Measurements from ENCODE around the gene GUCA2B. TPM values are rescaled to one million over a fixed set of nuclear protein-coding genes. Genes with fewer than 3 reads are reported as not detected.

GUCA2B gene
- total RNA-seq, 4 donors from 2014 or later = not detected

DNA sequence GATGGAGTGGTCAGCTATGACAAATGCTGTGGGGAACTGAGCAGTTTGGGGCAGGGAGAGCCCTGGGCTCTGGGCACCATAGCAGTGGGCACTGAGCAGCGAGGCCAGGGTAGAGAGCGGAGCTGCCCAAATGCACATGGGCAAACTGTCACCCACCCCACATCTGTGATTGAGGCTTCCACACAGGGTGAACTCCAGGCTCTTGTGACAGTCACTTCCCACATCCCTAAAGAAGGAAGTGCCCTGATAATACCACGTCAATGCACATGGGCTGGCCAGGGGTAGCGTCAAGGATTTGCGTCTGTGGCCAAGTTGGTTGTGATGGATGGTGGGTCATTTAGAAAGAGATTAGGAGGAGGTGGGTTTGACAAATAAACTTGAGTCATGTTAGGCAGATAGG is 2.6 kb upstream of the GUCA2B start:
- Histone ChIP-seq H3K4me3 (no peak overlapping the region), H3K27ac (no peak overlapping the region), H3K36me3 (no peaks in the 10 kb centered on the region), H3K9me3 (no peaks in the 10 kb centered on the region), H3K4me1 (no peaks in the 10 kb centered on the region), H3K27me3 (peaks cover 0 to 6% of the 10 kb centered on the region in 2 donors)
- TF ChIP-seq, protein P1, sequence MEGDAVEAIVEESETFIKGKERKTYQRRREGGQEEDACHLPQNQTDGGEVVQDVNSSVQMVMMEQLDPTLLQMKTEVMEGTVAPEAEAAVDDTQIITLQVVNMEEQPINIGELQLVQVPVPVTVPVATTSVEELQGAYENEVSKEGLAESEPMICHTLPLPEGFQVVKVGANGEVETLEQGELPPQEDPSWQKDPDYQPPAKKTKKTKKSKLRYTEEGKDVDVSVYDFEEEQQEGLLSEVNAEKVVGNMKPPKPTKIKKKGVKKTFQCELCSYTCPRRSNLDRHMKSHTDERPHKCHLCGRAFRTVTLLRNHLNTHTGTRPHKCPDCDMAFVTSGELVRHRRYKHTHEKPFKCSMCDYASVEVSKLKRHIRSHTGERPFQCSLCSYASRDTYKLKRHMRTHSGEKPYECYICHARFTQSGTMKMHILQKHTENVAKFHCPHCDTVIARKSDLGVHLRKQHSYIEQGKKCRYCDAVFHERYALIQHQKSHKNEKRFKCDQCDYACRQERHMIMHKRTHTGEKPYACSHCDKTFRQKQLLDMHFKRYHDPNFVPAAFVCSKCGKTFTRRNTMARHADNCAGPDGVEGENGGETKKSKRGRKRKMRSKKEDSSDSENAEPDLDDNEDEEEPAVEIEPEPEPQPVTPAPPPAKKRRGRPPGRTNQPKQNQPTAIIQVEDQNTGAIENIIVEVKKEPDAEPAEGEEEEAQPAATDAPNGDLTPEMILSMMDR (IDR thresholded peaks at IDR 0.05) = no peak
- TF ChIP-seq POLR2A (IDR thresholded peaks at IDR 0.05) = no peak
- intact Hi-C loops (cut with DNase I; ENCODE audit: low total_unique reads) = no loop called here
- DNase-seq = no peak

DNA sequence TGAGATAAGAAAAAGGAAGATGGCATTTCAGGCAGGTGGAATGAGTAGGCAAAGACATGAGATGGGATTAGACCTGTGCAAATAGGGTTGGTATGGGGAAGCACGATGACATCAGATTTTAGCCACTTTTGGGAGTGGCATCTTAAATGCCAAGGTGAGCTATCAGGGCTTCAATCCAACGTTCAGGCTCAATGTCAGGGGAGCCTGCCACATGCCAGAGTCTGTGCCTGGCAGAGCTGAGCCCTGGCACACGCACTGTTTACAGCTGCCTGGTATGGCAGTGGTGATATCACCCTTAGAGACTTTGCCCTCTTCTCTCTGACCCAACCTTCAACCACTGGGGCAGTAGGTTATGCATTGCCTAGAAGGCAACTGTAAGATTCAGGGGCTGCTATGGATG is 1.1 kb upstream of the GUCA2B start:
- TF ChIP-seq, protein P1 (IDR thresholded peaks at IDR 0.05) = no peak
- no peak for TF ChIP-seq POLR2A (IDR thresholded peaks at IDR 0.05)
- no peaks in the 10 kb centered on the region for H3K4me1 ChIP-seq
- no peak overlapping the region for H3K4me3 ChIP-seq
- H3K36me3 ChIP-seq = no peaks in the 10 kb centered on the region
- no peak for DNase-seq
- intact Hi-C loops (cut with DNase I; ENCODE audit: low total_unique reads) = no loop called here
- no peak overlapping the region for H3K27ac ChIP-seq
- no peaks in the 10 kb centered on the region for H3K9me3 ChIP-seq
- H3K27me3 ChIP-seq = peaks cover 0 to under 1% of the 10 kb centered on the region in 2 donors

DNA sequence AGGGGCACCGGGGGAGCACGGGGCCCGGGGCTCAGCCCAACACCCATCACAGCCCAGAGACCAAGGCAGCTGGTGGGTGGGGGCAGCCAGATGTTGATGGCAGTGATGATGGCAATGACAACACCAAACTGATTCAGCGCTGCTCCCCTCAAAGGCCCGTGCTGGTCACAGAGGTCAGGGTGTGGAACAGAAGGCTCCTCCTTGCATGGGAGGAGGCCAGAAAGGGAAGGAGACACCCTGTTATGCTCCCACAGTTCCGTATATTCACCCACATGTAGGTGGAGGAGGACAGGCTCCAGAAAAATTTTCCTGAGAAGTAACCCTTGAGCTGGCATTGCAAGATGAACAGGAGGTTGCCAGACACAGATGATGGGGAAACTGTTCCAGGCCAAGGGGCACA is 414 bp downstream of the GUCA2B start:
- Histone ChIP-seq H3K36me3 (no peaks in the 10 kb centered on the region), H3K4me1 (no peaks in the 10 kb centered on the region), H3K4me3 (no peak overlapping the region), H3K9me3 (no peaks in the 10 kb centered on the region), H3K27me3 (no peaks in the 10 kb centered on the region), H3K27ac (no peak overlapping the region)
- no peak for TF ChIP-seq POLR2A (IDR thresholded peaks at IDR 0.05)
- TF ChIP-seq, protein P1 (IDR thresholded peaks at IDR 0.05) = no peak
- DNase-seq = no peak
- intact Hi-C loops (cut with DNase I; ENCODE audit: low total_unique reads) = no loop called here

DNA sequence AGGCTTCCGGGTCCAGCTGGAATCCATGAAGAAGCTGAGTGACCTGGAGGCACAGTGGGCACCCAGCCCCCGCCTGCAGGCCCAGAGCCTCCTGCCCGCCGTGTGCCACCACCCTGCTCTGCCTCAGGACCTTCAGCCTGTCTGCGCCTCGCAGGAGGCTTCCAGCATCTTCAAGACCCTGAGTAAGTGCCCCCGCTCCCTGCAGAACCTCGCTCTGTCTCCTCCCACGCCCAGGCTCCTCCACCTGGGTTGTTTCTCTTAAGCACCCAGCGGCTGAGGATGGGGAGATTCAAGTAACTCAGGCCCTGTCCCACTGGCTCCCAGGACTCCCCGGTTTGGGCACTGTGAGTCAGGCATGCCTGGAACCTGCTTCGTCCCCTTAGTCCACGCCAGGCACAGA is 1.5 kb downstream of the GUCA2B start:
- DNase-seq = no peak
- Histone ChIP-seq H3K4me3 (no peak overlapping the region), H3K9me3 (no peaks in the 10 kb centered on the region), H3K36me3 (no peaks in the 10 kb centered on the region), H3K27me3 (no peaks in the 10 kb centered on the region), H3K27ac (no peak overlapping the region), H3K4me1 (no peaks in the 10 kb centered on the region)
- no peak for TF ChIP-seq POLR2A (IDR thresholded peaks at IDR 0.05)
- TF ChIP-seq, protein P1 (IDR thresholded peaks at IDR 0.05) = no peak
- intact Hi-C loops (cut with DNase I; ENCODE audit: low total_unique reads) = no loop called here

DNA sequence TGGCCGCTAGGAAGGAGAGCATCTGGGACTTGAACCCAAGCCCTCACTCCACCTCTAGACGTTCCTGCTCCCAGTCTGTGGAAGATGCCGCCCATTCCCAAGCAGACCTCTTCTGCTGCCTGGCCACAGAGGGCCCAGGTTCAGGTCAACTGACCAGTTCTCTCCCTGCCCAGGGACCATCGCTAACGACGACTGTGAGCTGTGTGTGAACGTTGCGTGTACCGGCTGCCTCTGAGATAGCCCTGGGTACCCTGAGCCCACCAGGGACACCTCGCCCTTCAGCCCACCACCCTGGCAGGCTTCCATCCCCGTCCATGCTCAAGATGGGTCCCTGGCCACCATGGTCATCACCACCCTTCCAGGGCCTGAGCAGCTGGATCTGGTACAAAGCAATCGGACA is 2.2 kb downstream of the GUCA2B start:
- TF ChIP-seq POLR2A (IDR thresholded peaks at IDR 0.05) = no peak
- TF ChIP-seq, protein P1 (IDR thresholded peaks at IDR 0.05) = no peak
- intact Hi-C loops (cut with DNase I; ENCODE audit: low total_unique reads) = no loop called here
- no peak overlapping the region for H3K4me3 ChIP-seq
- no peaks in the 10 kb centered on the region for H3K27me3 ChIP-seq
- H3K4me1 ChIP-seq = no peaks in the 10 kb centered on the region
- no peaks in the 10 kb centered on the region for H3K36me3 ChIP-seq
- no peak overlapping the region for H3K27ac ChIP-seq
- no peak for DNase-seq
- no peaks in the 10 kb centered on the region for H3K9me3 ChIP-seq

Measured in uterus (tissue), 4 donors.